DND-41 (cell line): ENCODE data around the gene CMYA5.

Experiments
- EZH2 ChIP-seq: IDR thresholded peaks from 3 replicates; pipeline ENCODE4 v1.6.1; 2012; ENCODE audit warnings: borderline replicate concordance, low read depth, mild to moderate bottlenecking, moderate library complexity, low read length, inconsistent platforms; ENCODE audit not compliant: severe bottlenecking
- TF ChIP-seq, protein P1 (sequence below): IDR thresholded peaks from 2 replicates; pipeline ENCODE4 v1.5.1; 2012; ENCODE audit warnings: borderline replicate concordance, low read length, moderate library complexity, mild to moderate bottlenecking; ENCODE audit not compliant: poor library complexity, severe bottlenecking; ENCODE audit errors: extremely low read depth

GRCh38 chr5:79727451-79728355, 38.1 kb downstream of the CMYA5 start:
- TF ChIP-seq, protein P1, sequence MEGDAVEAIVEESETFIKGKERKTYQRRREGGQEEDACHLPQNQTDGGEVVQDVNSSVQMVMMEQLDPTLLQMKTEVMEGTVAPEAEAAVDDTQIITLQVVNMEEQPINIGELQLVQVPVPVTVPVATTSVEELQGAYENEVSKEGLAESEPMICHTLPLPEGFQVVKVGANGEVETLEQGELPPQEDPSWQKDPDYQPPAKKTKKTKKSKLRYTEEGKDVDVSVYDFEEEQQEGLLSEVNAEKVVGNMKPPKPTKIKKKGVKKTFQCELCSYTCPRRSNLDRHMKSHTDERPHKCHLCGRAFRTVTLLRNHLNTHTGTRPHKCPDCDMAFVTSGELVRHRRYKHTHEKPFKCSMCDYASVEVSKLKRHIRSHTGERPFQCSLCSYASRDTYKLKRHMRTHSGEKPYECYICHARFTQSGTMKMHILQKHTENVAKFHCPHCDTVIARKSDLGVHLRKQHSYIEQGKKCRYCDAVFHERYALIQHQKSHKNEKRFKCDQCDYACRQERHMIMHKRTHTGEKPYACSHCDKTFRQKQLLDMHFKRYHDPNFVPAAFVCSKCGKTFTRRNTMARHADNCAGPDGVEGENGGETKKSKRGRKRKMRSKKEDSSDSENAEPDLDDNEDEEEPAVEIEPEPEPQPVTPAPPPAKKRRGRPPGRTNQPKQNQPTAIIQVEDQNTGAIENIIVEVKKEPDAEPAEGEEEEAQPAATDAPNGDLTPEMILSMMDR, result no peak
- TF ChIP-seq EZH2, result no peak
